ENCODE results near the gene CACNA1C. TPM values are rescaled to one million over a fixed set of nuclear protein-coding genes. Genes with fewer than 3 reads are reported as not detected.

The CACNA1C gene
- total RNA-seq, 2 donors from 2014 or later: 0.86 to 6.3 TPM

DNA sequence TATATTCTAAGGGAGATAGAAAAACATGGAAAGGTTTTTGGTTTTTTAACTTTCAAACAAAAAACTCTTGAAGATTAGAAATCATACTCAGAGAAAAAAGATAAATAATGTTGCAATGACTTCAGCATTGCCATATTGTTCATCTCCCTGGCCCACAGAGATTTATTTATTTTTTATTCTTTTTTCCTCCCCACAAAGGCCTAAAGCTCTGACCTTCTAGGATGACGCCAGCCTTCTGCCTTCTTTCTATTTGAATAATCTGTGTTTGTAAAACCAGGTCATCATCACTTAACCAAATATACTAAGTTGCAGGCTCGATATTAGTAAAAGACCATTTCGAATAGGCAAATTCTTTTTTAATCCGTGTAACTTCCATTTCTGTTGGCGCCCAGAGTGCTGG, 44.1 kb upstream of the CACNA1C start:
- H3K9me3 ChIP-seq (ENCODE audit: control insufficient read depth, low read length): no peaks in the 10 kb centered on the region
- H3K4me3 ChIP-seq (ENCODE audit: low read length): no peak overlapping the region
- no peak overlapping the region for H3K27ac Mint-ChIP-seq
- no peaks in the 10 kb centered on the region for H3K27me3 ChIP-seq (ENCODE audit: control insufficient read depth, insufficient read depth, low read length, poor library complexity, severe bottlenecking)
- TF ChIP-seq CTCF (conservative IDR thresholded peaks at IDR 0.05): no peak
- H3K9ac ChIP-seq (ENCODE audit: extremely low read depth, low read length, poor library complexity, severe bottlenecking): no peak overlapping the region
- no peaks in the 10 kb centered on the region for H3K36me3 ChIP-seq (ENCODE audit: control insufficient read depth, insufficient read depth, low read length)
- H3K4me3 Mint-ChIP-seq: no peak overlapping the region
- H3K27ac ChIP-seq (ENCODE audit: low read depth, low read length): no peak overlapping the region
- no peaks in the 10 kb centered on the region for H3K27me3 Mint-ChIP-seq (ENCODE audit: insufficient read depth)
- H3K4me1 ChIP-seq (ENCODE audit: control insufficient read depth, insufficient read depth, low read length): peaks cover 3% of the 10 kb centered on the region
- H3K36me3 Mint-ChIP-seq (ENCODE audit: low read depth): no peaks in the 10 kb centered on the region
- WGBS, 2 experiments (ENCODE audit: insufficient coverage in 1 of 2, insufficient read length in 1 of 2): 93 to 100% methylated on average over 5 of the region's 5 CpGs
- DNase-seq: no peak
- peaks cover 30% of the 10 kb centered on the region for H3K4me1 Mint-ChIP-seq
- H3K9me3 Mint-ChIP-seq: no peaks in the 10 kb centered on the region

DNA sequence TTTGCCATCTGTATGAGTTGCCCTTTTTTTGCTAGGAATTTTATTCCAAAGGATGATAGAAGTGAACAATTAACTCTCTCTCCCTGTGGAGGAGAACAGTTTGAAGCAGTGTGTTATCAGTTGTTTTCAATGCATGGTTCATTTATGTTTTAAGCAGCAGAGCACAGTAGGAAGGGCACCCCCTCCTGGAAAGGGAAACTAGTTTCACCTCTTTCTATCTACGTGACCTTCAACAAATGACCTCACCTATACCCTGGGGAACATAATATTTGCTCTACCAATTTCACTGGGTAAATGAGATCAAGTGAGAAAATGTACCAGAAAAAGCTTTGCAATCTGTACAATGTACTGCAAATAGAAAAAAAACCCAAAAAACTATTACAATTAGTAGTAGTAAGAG, 43.2 kb upstream of the CACNA1C start:
- H3K27ac ChIP-seq (ENCODE audit: low read depth, low read length): no peak overlapping the region
- H3K4me1 ChIP-seq (ENCODE audit: control insufficient read depth, insufficient read depth, low read length): peaks cover 8% of the 10 kb centered on the region
- H3K27me3 ChIP-seq (ENCODE audit: control insufficient read depth, insufficient read depth, low read length, poor library complexity, severe bottlenecking): no peaks in the 10 kb centered on the region
- WGBS, 2 experiments (ENCODE audit: insufficient coverage in 1 of 2, insufficient read length in 1 of 2): 67% methylated on average over 1 of the region's 1 CpG; no CpG with 5 or more reads in 1 of the 2 experiments
- peak; percentile 77 for TF ChIP-seq CTCF (conservative IDR thresholded peaks at IDR 0.05)
- no peak overlapping the region for H3K9ac ChIP-seq (ENCODE audit: extremely low read depth, low read length, poor library complexity, severe bottlenecking)
- DNase-seq: no peak
- no peak overlapping the region for H3K4me3 ChIP-seq (ENCODE audit: low read length)
- Mint-ChIP-seq H3K27me3 (ENCODE audit: insufficient read depth) (no peaks in the 10 kb centered on the region), H3K36me3 (ENCODE audit: low read depth) (no peaks in the 10 kb centered on the region), H3K9me3 (no peaks in the 10 kb centered on the region), H3K4me1 (peaks cover 37% of the 10 kb centered on the region), H3K4me3 (no peak overlapping the region), H3K27ac (no peak overlapping the region)
- no peaks in the 10 kb centered on the region for H3K36me3 ChIP-seq (ENCODE audit: control insufficient read depth, insufficient read depth, low read length)
- no peaks in the 10 kb centered on the region for H3K9me3 ChIP-seq (ENCODE audit: control insufficient read depth, low read length)

DNA sequence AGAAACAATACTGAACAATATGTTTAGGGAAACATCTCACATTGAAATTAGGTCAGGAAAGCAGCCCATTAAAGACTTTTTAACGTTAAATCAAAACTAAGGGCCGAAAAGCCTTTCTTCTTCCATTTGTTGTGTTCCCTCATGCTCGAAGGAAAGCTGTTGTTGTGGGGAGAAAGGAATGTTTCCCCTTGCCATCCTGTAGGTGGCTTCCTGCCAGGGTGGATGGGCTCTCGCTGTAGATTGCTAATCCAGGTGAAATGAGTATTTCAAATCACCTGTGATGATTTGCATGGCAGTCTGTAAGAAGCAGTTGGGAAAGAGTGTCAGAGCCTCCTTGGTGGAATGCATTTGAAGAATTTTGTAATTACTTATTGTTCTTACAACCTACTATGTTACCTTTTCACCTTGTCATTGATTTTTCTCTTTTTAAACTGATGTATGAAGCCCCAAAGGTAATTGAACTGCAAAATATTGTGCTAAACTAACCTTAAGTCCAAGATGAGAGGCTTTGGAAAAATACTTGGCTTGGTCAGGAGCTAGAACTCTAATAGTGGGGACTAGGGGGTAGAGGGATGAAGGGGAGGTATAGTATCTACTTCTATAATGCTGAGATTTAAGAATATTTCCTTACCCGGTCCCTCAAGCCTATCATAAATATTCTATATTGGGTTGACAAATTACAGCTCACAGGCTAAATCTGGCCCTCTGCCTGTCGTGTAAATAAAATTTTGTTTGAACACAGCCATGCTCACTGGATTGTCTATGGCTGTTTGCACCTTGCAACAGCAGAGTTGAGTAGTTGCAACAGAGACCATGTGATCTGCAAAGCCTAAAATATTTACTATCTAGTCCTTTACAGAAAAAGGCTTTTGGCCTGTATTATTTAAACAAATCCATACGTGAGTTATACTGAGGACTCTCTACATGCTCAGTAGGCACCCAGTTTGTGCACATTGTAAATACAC, 40.9 kb upstream of the CACNA1C start:
- H3K9ac ChIP-seq (ENCODE audit: extremely low read depth, low read length, poor library complexity, severe bottlenecking): no peak overlapping the region
- DNase-seq: peak; percentile 75
- H3K4me3 Mint-ChIP-seq: no peak overlapping the region
- H3K27ac ChIP-seq (ENCODE audit: low read depth, low read length): no peak overlapping the region
- no peak overlapping the region for H3K27ac Mint-ChIP-seq
- H3K27me3 ChIP-seq (ENCODE audit: control insufficient read depth, insufficient read depth, low read length, poor library complexity, severe bottlenecking): no peaks in the 10 kb centered on the region
- peak; percentile 85 for TF ChIP-seq CTCF (conservative IDR thresholded peaks at IDR 0.05)
- no peaks in the 10 kb centered on the region for H3K36me3 Mint-ChIP-seq (ENCODE audit: low read depth)
- 78 to 100% methylated on average over 2 to 7 of the region's 7 CpGs for WGBS, 2 experiments (ENCODE audit: insufficient coverage in 1 of 2, insufficient read length in 1 of 2)
- H3K27me3 Mint-ChIP-seq (ENCODE audit: insufficient read depth): no peaks in the 10 kb centered on the region
- H3K4me1 Mint-ChIP-seq: peaks cover 32% of the 10 kb centered on the region
- H3K9me3 ChIP-seq (ENCODE audit: control insufficient read depth, low read length): no peaks in the 10 kb centered on the region
- no peak overlapping the region for H3K4me3 ChIP-seq (ENCODE audit: low read length)
- no peaks in the 10 kb centered on the region for H3K9me3 Mint-ChIP-seq
- peaks cover 8% of the 10 kb centered on the region for H3K4me1 ChIP-seq (ENCODE audit: control insufficient read depth, insufficient read depth, low read length)
- H3K36me3 ChIP-seq (ENCODE audit: control insufficient read depth, insufficient read depth, low read length): no peaks in the 10 kb centered on the region

All from endodermal cell (in vitro differentiated cells).